Measurements from ENCODE around the gene ITPR2. TPM values are rescaled to one million over a fixed set of nuclear protein-coding genes. Genes with fewer than 3 reads are reported as not detected.
"Not testable (repeated sequence)": the region's sequence is repeated elsewhere in the genome, so short reads cannot be mapped to it uniquely, and the experiment has no call there.

The ITPR2 gene
- total RNA-seq, 3 donors from 2014 or later, result 33.3 to 60.8 (median 54.0) TPM

DNA sequence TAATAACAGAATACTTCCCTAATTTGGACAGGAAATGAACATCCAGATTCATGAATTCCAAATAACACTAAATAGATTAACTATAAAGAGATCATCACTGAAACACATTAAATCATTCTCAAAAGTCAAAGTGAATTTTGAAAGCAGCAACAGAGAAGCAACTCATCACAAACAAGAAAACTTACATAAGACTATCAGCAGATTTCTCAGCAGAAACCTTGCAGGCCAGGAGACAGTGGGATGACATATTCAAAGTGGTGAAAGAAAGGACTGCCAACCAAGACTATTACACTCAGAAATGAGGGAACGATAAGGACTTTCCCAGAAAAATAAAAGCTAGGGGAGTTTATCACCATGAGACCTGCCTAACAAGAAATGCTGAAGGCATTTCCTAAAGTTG, 70.8 kb downstream of the ITPR2 start:
- Histone ChIP-seq H3K36me3 (ENCODE audit: low read depth) (no peaks in the 10 kb centered on the region), H3K4me1 (ENCODE audit: low read depth) (no peaks in the 10 kb centered on the region), H3K9me3 (peaks cover 15% of the 10 kb centered on the region), H3K4me3 (no peak overlapping the region)
- no peak for ATAC-seq
- no peak for TF ChIP-seq CTCF (IDR thresholded peaks at IDR 0.05)
- intact Hi-C loops (cut with DNase I, micrococcal nuclease), result no loop called here
- no peak for DNase-seq

DNA sequence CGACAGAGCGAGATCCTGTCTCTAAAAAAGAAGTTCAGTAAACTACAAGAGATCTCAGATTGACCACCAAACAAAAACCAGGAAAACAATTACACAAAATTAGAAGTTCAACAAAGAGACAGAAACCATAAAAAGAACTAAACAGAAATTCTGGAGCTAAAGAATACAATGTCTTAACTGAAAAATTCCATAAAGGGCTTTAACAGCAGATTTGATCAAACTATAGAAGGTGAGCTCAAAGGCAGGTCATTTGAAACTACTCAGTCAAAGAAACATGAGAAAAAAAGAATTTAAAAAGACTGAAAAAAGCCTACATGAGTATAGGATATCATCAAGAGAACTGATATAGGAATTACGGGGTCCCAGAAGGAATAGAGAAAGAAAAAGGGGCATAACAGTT, 71.2 kb downstream of the ITPR2 start:
- H3K4me1 ChIP-seq (ENCODE audit: low read depth), result no peaks in the 10 kb centered on the region
- no peak for DNase-seq
- no peaks in the 10 kb centered on the region for H3K36me3 ChIP-seq (ENCODE audit: low read depth)
- no peak for TF ChIP-seq CTCF (IDR thresholded peaks at IDR 0.05)
- no peak overlapping the region for H3K4me3 ChIP-seq
- ATAC-seq, result no peak
- peaks cover 15% of the 10 kb centered on the region for H3K9me3 ChIP-seq
- intact Hi-C loops (cut with DNase I, micrococcal nuclease), result no loop called here

GRCh38 chr12:26760657-26761293, 72.2 kb downstream of the ITPR2 start:
- H3K36me3 ChIP-seq (ENCODE audit: low read depth), result no peaks in the 10 kb centered on the region
- H3K4me1 ChIP-seq (ENCODE audit: low read depth), result no peaks in the 10 kb centered on the region
- ATAC-seq (no peak), DNase-seq (no peak)
- intact Hi-C loops (cut with DNase I, micrococcal nuclease), result no loop called here
- no peak overlapping the region for H3K4me3 ChIP-seq
- H3K9me3 ChIP-seq, result peaks cover 20% of the 10 kb centered on the region
- TF ChIP-seq CTCF (IDR thresholded peaks at IDR 0.05), result no peak

DNA sequence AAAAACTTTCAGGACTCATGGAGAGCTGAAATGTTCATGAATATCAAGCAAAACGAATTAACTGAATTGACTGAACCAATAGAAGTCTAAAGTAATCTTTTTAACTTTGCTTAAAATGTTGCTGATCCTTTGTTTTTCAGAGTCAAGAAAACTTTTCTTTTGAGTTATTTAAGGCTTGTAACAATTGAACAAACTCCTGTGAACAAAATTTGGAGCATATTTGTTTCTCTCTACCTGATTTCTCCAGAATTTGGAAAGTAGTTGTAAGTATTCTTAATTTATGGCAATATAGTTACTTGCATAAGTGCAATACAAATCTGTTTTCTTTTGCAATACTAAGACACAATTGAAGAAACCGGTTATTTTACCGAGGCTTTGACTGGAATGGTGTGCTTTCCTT, 77.6 kb downstream of the ITPR2 start:
- H3K36me3 ChIP-seq (ENCODE audit: low read depth); H3K4me3 ChIP-seq; intact Hi-C loops (cut with DNase I, micrococcal nuclease); ATAC-seq; DNase-seq; H3K4me1 ChIP-seq (ENCODE audit: low read depth): not testable (repeated sequence)
- peaks cover 15% of the 10 kb centered on the region for H3K9me3 ChIP-seq

GRCh38 chr12:26754148-26754547, 78.8 kb downstream of the ITPR2 start:
- ATAC-seq (no peak), DNase-seq (no peak)
- Histone ChIP-seq H3K4me3 (no peak overlapping the region), H3K9me3 (peaks cover 15% of the 10 kb centered on the region), H3K36me3 (ENCODE audit: low read depth) (no peaks in the 10 kb centered on the region), H3K4me1 (ENCODE audit: low read depth) (no peaks in the 10 kb centered on the region)
- intact Hi-C loops (cut with DNase I, micrococcal nuclease), result no loop called here
- TF ChIP-seq CTCF (IDR thresholded peaks at IDR 0.05), result no peak

GRCh38 chr12:26751179-26751578, 81.8 kb downstream of the ITPR2 start:
- TF ChIP-seq CTCF (IDR thresholded peaks at IDR 0.05), result no peak
- Histone ChIP-seq H3K9me3 (peaks cover 15% of the 10 kb centered on the region), H3K4me1 (ENCODE audit: low read depth) (no peaks in the 10 kb centered on the region), H3K4me3 (no peak overlapping the region), H3K36me3 (ENCODE audit: low read depth) (no peaks in the 10 kb centered on the region)
- ATAC-seq, result no peak
- intact Hi-C loops (cut with DNase I, micrococcal nuclease), result no loop called here
- DNase-seq, result no peak

Measured in mucosa of descending colon (tissue), 3 donors.